GM12874 (cell line): Measurements from ENCODE around the gene CDH11.

Experiments used
- CTCF ChIP-seq: IDR thresholded peaks from 2 replicates; pipeline ENCODE4 v1.5.1; 2011; ENCODE audit warnings: low read depth, mild to moderate bottlenecking, control low read depth, low read length, moderate library complexity; ENCODE audit not compliant: insufficient read depth

The CDH11 gene

GRCh38 chr16:65023802-65024201 is 98.1 kb downstream of the CDH11 start:
- no peak for TF ChIP-seq CTCF

- no peak for TF ChIP-seq CTCF
These were observed 99.8 kb downstream of the CDH11 start for GRCh38 chr16:65021852-65022595.

- no peak for TF ChIP-seq CTCF
These were observed 105.1 kb downstream of the CDH11 start for GRCh38 chr16:65016754-65017153.

GRCh38 chr16:65015599-65015998 is 106.3 kb downstream of the CDH11 start:
- TF ChIP-seq CTCF, result no peak

GRCh38 chr16:65012357-65012756 is 109.5 kb downstream of the CDH11 start:
- TF ChIP-seq CTCF, result no peak

- TF ChIP-seq CTCF, result no peak
These were observed 111.7 kb downstream of the CDH11 start for GRCh38 chr16:65010125-65010524.

GRCh38 chr16:65005696-65006095 is 116.2 kb downstream of the CDH11 start:
- TF ChIP-seq CTCF, result no peak
